GM19324 (cell line): ENCODE results near the gene TUBGCP3.

ENCODE experiments used
- ATAC-seq: cut with Tn5 transposase; IDR thresholded peaks from one replicate; pipeline ENCODE4 v1.9.1; 2021; ENCODE audit warnings: mild to moderate bottlenecking, moderate library complexity; ENCODE audit not compliant: unreplicated experiment, low FRiP score

The TUBGCP3 gene

DNA sequence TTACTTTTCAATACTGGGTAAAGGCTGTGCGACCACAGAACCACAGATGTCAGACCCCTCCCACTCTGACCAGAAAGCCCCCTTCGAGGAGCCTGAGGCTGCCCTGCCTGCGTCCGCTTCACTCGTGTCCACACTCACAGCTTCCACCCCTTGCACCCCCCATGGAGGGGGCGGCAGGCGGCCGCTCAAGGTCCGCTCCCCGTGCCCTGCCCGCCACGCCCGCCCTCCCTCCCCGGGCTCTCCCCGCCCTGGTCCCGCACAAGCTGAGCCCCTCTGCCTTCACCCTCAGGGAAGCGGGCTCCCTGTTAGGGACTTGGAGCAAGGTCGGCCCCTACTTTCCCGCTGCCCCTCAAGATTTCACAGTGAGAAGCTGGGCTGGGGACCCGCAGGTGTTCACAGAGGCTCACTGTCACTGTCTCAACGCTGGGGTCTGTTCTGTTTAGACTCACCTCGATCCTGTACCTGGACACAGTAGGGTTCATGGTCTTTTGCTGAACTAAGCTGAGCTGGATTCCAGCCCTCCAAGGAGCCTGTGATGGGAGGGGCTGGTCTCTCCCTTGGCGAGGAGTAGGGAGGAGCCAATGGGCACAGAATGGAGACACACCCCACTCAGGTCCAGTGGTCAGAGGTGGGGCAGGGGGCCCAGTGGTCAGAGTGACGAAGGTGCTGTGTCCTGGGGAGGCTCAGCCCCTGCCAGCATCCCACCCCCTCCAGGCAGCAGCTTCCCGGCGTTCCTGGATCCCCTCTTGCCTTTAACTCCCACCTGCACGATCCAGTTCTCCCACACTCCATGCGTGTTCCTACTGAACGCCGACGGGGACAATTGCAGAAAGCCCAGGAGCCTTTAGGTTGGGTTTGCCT, 142.3 kb downstream of the TUBGCP3 start:
- ATAC-seq = no peak

DNA sequence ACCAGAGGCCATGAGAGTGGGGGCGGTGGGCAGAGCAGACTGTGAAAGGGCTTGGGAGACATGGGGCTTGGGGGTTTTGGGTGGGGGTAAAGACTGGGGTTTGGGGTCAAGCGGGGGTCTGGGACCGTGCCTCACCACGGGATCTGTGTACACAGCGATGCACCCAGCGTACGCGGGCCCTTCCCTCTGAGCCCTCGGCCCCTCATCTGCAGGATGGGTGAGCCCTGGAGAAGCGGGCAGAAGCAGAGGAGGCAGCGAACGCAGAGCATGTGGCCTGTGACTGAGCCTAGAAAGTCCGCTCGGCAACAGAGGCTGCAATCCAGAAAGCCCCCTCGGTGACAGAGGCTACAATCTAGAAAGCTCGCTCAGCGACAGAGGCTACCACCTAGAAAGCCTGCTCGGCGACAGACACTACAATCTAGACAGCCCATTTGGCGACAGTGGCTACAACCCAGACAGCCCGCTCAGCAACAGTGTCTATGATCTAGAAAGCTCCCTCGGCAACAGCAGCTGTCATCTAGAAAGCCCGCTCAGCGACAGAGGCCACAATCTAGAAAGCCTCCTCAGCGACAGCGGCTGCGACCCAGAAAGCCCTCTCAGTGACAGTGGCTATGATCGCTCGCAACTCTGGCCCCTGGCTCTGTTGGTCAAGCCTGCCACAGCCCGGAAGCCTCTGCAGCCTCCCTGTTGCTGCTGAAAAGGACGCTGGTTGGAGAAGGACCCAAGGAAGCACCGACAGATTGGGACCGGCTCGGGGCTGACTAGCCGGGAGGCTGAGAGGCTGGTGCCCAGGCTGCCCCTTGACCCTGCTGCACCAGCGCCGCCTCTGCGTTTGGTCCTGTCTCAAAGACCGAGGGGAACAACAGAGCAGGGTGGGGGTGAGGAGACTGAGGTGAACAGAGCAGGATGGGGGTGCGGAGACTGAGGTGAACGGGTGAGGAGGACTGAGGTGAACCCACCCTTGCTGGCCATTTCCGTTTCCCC, 143.2 kb downstream of the TUBGCP3 start:
- ATAC-seq = no peak

GRCh38 chr13:112443995-112444311, 144.0 kb downstream of the TUBGCP3 start:
- no peak for ATAC-seq

DNA sequence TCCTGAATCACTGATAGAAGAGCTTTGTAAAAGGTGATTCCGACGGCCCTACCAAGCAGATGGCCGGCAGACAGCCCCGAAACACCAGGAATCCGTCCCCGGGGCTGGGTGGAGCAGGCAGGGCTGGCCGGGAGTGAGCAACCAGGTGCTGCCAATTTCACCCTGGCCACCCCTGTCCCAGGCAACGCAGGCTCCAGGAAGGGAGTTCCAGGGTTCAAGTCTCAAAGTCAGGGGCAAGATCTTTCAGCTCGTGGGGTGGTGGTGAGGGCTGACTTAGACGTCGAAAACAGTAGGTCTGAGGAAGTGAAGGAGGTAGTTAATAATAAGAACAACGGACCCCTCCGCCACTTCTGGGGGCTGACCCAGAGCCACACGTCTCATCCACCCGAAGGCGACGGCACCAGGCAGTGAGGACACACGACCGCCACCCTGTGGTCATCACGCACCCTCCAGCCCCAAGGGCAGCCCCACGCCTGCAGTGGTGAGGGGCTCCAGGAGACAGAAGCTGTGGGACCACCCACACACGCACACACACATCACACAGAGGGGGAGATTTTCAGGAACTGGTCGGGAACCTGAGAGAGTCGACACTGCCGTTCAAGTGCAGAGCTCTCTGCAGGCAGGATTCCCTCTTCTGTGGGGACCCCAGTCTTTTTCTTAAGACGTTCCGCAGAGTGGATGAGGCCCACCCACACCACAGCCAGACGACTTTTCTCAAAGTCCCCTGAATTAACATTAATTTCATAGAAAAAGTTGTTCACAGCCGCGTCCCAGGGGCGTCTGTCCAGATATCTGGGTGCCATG, 144.6 kb downstream of the TUBGCP3 start:
- no peak for ATAC-seq

DNA sequence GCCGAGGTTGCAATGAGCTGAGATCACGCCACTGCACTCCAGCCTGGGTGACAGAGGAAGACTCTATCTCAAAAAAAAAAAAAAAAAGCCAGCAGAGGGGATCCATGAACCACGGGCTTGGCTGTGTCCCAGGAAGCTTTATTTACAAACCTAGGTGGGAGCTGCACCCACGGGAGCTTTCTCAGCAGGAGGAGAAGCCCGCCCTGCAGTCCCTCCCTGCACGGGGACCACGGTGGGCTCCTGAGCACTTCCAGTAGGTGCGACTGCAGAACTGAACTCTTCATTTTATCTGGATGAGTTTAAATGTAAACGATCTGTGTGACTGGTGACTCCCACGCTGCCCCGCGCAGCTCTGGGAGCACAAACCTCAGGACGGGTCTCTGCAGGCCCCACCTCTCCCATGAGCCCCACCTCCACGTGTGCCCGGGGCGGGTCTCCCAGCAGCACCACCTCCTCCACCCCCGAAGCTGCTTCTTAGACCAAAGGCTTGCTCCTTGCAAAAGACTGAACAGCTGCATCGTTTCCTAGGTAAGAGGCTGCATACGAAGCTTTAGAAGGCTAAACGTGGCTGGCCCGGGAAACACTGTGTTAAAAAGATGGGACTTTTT, 145.4 kb downstream of the TUBGCP3 start:
- ATAC-seq = no peak

GRCh38 chr13:112441779-112442310, 146.1 kb downstream of the TUBGCP3 start:
- ATAC-seq = no peak

GRCh38 chr13:112441226-112441625, 146.7 kb downstream of the TUBGCP3 start:
- no peak for ATAC-seq

DNA sequence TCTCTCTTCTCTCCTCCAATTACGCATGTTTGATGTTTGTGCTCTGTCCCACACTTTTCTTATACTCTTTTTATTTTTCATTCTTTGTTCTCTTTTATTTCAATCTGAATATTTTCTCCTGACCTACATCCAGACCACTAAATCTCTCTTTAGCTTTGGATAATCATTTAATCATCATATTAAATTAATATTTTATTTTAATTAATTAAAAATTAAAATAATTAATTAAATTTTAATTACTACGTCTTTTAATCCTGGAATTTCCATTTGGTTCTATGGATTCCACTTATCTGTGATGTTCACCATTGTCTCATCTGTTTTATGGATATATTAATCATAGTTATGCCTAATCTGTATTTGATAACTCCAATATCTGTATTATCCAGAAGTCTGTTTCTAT, 149.4 kb downstream of the TUBGCP3 start:
- no peak for ATAC-seq

DNA sequence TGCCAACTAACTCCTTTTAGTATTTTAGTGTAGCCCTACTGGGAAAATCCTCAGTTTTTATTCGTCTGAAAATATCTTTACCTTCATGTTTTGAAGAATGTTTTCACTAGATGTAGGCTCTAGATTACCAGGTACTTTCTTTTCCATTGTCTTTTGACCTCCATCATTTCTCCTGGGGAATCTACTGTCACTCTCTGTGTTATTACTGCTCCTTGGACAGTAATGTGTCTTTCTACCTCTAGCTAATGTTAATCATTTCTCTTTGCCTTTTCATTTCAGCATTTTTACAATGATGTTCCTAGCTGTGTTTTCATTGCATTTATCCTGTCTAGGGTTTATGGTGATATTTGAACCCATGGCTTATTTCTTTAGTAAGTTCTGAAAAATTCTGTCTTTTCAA, 149.9 kb downstream of the TUBGCP3 start:
- no peak for ATAC-seq

DNA sequence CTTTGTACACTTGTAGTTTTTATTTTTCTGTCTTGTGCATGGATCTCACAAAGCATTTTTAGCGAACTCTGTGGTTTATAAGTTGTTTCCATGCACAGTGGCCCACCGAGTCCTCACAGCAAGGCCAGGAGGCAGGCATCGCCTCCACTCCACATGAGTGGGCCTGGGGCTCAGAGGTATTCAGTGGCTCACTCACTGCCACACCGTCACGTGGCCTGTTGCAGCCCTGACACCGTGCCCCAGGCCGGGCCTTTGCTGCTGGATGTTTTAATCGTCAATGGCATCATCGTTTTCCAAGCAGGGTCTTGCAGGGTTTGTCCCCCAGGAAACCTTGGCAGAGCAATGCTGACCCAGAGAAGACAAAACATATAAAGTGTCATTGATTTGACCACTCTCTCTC, 152.0 kb downstream of the TUBGCP3 start:
- ATAC-seq = no peak
